NB4 (cell line): Measurements from ENCODE around the gene CEMIP.

Experiments used
- DNase-seq: peaks from one replicate; pipeline ENCODE4 v3.0.0; 2010; ENCODE audit warnings: low read depth
- H3K4me3 ChIP-seq: one replicate; pipeline ENCODE4 v1.5.1; 2011; ENCODE audit warnings: mild to moderate bottlenecking, low read depth, low read length, moderate library complexity
- CTCF ChIP-seq: IDR thresholded peaks from one replicate; pipeline ENCODE4 v1.5.1; 2012; ENCODE audit warnings: low read depth, low read length
- MAX ChIP-seq: IDR thresholded peaks from 2 replicates; pipeline ENCODE4 v1.6.1; 2011; ENCODE audit warnings: low read depth, low read length
- MYC ChIP-seq: IDR thresholded peaks from 2 replicates; pipeline ENCODE4 v1.6.1; 2011; ENCODE audit warnings: low read depth, low read length
- POLR2A ChIP-seq: IDR thresholded peaks from 2 replicates; pipeline ENCODE4 v1.6.1; 2011; ENCODE audit warnings: mild to moderate bottlenecking; ENCODE audit not compliant: insufficient read length; ENCODE audit errors: extremely low read depth

The CEMIP gene

GRCh38 chr15:80948651-80949292 is 169.6 kb downstream of the CEMIP start:
- TF ChIP-seq MYC: no peak
- no peak for TF ChIP-seq POLR2A
- DNase-seq: no peak

GRCh38 chr15:80949756-80950155 is 170.6 kb downstream of the CEMIP start:
- DNase-seq: no peak
- H3K4me3 ChIP-seq: no peak overlapping the region
- TF ChIP-seq CTCF (no peak), POLR2A (no peak), MYC (no peak), MAX (no peak)

More at GRCh38 chr15:80948651-80949292, 169.6 kb downstream of the CEMIP start:
- H3K4me3 ChIP-seq: no peak overlapping the region

GRCh38 chr15:80950291-80951078 is 171.3 kb downstream of the CEMIP start:
- DNase-seq: no peak
- no peak for TF ChIP-seq MYC
- TF ChIP-seq CTCF: no peak
- TF ChIP-seq POLR2A: no peak
- no peak for TF ChIP-seq MAX

GRCh38 chr15:80951941-80952340 is 172.8 kb downstream of the CEMIP start:
- TF ChIP-seq POLR2A: no peak
- TF ChIP-seq CTCF: no peak
- no peak for TF ChIP-seq MYC
- TF ChIP-seq MAX: no peak
- no peak overlapping the region for H3K4me3 ChIP-seq
- no peak for DNase-seq

More at GRCh38 chr15:80950291-80951078, 171.3 kb downstream of the CEMIP start:
- no peak overlapping the region for H3K4me3 ChIP-seq

GRCh38 chr15:80953001-80953952 is 174.1 kb downstream of the CEMIP start:
- no peak overlapping the region for H3K4me3 ChIP-seq
- DNase-seq: no peak
- TF ChIP-seq MAX (no peak), POLR2A (no peak), MYC (no peak), CTCF (no peak)
